A549 (cell line): ENCODE data around the gene KLHL29.

Experiments used
- CBX2 ChIP-seq: fragments of 200-600 bp; sonication (generic); IDR thresholded peaks from 2 replicates; pipeline ENCODE4 v1.6.1; 2016; ENCODE audit warnings: low read depth, mild to moderate bottlenecking, borderline replicate concordance
- CEBPB ChIP-seq, 2 experiments: fragments of >200 bp in 1 of 2; sonication (Bioruptor Twin) in 1 of 2; formaldehyde crosslinking in 1 of 2; IDR thresholded peaks; 2 replicates each; pipeline ENCODE4 v1.6.1; 2012 to 2016
- GATA3 ChIP-seq: IDR thresholded peaks from 2 replicates; pipeline ENCODE4 v1.6.1; 2012; ENCODE audit warnings: borderline replicate concordance
- MAZ ChIP-seq: fragments of 150-350 bp; IDR thresholded peaks from 2 replicates; pipeline ENCODE4 v1.6.1; 2014; ENCODE audit warnings: antibody characterized with exemption, low read depth, low read length, borderline replicate concordance
- POLR2A ChIP-seq: IDR thresholded peaks from 2 replicates; pipeline ENCODE4 v1.6.1; 2012; ENCODE audit warnings: mild to moderate bottlenecking, low read length
- POLR2AphosphoS2 ChIP-seq: conservative IDR thresholded peaks from 2 replicates; pipeline ENCODE4 v1.6.1; 2012; ENCODE audit warnings: low read length, improper control_type of control experiment, inconsistent platforms
- RAD21 ChIP-seq, 2 experiments: fragments of >200 bp in 1 of 2; sonication (Bioruptor Twin) in 1 of 2; formaldehyde crosslinking in 1 of 2; IDR thresholded peaks in 1 of 2; conservative IDR thresholded peaks in 1 of 2; 2 replicates in 1 of 2; 3 replicates in 1 of 2; pipeline ENCODE4 v1.6.1; 2012 to 2018; ENCODE audit warnings: inconsistent platforms in 1 of 2
- TF ChIP-seq, protein P1 (sequence below): IDR thresholded peaks from 2 replicates; pipeline ENCODE4 v1.6.1; 2012
- TF ChIP-seq, protein P2 (sequence below): fragments of >200 bp; sonication (Bioruptor Twin); formaldehyde crosslinking; IDR thresholded peaks from 3 replicates; pipeline ENCODE4 v1.5.1; 2016
- TF ChIP-seq, protein P3 (sequence below): fragments of 200-600 bp; sonication (generic); IDR thresholded peaks from 2 replicates; pipeline ENCODE4 v1.6.1; 2016; ENCODE audit warnings: antibody characterized with exemption, mild to moderate bottlenecking, moderate library complexity

DNA sequence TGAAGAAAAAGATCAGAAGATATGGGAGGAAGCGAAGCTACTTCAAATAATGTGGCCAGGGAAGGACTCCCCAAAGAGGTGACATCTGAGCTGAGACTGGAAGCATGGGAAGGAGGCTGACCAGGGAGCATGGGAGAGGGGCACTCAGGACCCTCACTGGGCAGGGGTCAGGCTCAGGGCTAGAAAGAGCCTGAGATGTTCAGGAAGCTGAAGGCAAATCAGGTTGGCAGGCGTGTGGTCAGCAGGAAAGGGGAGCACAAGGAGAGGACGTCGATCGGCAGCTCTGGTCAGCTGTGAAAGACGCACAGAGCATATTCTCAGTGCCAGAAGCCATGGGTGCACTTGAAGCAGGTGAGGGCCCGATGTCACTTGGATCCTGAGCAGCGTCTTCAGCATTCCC is 38.2 kb upstream of the KLHL29 start:
- no peak for TF ChIP-seq CBX2
- TF ChIP-seq, protein P1, sequence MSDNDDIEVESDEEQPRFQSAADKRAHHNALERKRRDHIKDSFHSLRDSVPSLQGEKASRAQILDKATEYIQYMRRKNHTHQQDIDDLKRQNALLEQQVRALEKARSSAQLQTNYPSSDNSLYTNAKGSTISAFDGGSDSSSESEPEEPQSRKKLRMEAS, result no peak
- TF ChIP-seq GATA3, result no peak
- TF ChIP-seq, protein P2, sequence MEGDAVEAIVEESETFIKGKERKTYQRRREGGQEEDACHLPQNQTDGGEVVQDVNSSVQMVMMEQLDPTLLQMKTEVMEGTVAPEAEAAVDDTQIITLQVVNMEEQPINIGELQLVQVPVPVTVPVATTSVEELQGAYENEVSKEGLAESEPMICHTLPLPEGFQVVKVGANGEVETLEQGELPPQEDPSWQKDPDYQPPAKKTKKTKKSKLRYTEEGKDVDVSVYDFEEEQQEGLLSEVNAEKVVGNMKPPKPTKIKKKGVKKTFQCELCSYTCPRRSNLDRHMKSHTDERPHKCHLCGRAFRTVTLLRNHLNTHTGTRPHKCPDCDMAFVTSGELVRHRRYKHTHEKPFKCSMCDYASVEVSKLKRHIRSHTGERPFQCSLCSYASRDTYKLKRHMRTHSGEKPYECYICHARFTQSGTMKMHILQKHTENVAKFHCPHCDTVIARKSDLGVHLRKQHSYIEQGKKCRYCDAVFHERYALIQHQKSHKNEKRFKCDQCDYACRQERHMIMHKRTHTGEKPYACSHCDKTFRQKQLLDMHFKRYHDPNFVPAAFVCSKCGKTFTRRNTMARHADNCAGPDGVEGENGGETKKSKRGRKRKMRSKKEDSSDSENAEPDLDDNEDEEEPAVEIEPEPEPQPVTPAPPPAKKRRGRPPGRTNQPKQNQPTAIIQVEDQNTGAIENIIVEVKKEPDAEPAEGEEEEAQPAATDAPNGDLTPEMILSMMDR, result no peak
- TF ChIP-seq, protein P3, sequence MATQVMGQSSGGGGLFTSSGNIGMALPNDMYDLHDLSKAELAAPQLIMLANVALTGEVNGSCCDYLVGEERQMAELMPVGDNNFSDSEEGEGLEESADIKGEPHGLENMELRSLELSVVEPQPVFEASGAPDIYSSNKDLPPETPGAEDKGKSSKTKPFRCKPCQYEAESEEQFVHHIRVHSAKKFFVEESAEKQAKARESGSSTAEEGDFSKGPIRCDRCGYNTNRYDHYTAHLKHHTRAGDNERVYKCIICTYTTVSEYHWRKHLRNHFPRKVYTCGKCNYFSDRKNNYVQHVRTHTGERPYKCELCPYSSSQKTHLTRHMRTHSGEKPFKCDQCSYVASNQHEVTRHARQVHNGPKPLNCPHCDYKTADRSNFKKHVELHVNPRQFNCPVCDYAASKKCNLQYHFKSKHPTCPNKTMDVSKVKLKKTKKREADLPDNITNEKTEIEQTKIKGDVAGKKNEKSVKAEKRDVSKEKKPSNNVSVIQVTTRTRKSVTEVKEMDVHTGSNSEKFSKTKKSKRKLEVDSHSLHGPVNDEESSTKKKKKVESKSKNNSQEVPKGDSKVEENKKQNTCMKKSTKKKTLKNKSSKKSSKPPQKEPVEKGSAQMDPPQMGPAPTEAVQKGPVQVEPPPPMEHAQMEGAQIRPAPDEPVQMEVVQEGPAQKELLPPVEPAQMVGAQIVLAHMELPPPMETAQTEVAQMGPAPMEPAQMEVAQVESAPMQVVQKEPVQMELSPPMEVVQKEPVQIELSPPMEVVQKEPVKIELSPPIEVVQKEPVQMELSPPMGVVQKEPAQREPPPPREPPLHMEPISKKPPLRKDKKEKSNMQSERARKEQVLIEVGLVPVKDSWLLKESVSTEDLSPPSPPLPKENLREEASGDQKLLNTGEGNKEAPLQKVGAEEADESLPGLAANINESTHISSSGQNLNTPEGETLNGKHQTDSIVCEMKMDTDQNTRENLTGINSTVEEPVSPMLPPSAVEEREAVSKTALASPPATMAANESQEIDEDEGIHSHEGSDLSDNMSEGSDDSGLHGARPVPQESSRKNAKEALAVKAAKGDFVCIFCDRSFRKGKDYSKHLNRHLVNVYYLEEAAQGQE, result no peak
- no peak for TF ChIP-seq POLR2A
- TF ChIP-seq POLR2AphosphoS2, result no peak
- no peak for TF ChIP-seq MAZ
- no peak for TF ChIP-seq CEBPB (IDR thresholded peaks at IDR 0.05)
- no peak for TF ChIP-seq RAD21 (conservative IDR thresholded peaks at IDR 0.05 in 1 of 2, IDR thresholded peaks at IDR 0.05 in 1 of 2)
